GM23338 (cell line): ENCODE data around the gene FNDC3A.

Experiments used
- CREB1 ChIP-seq: fragments of 250-450 bp; sonication (Bioruptor Pico); IDR thresholded peaks from 2 replicates; pipeline ENCODE4 v1.5.0; 2020; ENCODE audit warnings: low read depth, mild to moderate bottlenecking, moderate library complexity
- ZNF331 ChIP-seq: fragments of 250-450 bp; sonication (Bioruptor Pico); IDR thresholded peaks from 2 replicates; pipeline ENCODE4 v1.5.0; 2020; ENCODE audit warnings: low read depth, mild to moderate bottlenecking, moderate library complexity
- TF ChIP-seq, protein P1 (sequence below), 2 experiments: fragments of 200-600 bp in 1 of 2; sonication (generic) in 1 of 2; conservative IDR thresholded peaks; 2 replicates each; pipeline versions ENCODE4 v1.5.1 to v1.6.1; 2016 to 2017; ENCODE audit warnings: antibody characterized with exemption in 2 of 2, low read depth in 2 of 2, mild to moderate bottlenecking in 2 of 2, moderate library complexity in 1 of 2
- TF ChIP-seq, protein P2 (sequence below): IDR thresholded peaks from one replicate; pipeline ENCODE4 v1.6.1; 2018; ENCODE audit warnings: antibody characterized with exemption; ENCODE audit not compliant: unreplicated experiment

GRCh38 chr13:49064476-49064875, 88.8 kb downstream of the FNDC3A start:
- TF ChIP-seq, protein P1, sequence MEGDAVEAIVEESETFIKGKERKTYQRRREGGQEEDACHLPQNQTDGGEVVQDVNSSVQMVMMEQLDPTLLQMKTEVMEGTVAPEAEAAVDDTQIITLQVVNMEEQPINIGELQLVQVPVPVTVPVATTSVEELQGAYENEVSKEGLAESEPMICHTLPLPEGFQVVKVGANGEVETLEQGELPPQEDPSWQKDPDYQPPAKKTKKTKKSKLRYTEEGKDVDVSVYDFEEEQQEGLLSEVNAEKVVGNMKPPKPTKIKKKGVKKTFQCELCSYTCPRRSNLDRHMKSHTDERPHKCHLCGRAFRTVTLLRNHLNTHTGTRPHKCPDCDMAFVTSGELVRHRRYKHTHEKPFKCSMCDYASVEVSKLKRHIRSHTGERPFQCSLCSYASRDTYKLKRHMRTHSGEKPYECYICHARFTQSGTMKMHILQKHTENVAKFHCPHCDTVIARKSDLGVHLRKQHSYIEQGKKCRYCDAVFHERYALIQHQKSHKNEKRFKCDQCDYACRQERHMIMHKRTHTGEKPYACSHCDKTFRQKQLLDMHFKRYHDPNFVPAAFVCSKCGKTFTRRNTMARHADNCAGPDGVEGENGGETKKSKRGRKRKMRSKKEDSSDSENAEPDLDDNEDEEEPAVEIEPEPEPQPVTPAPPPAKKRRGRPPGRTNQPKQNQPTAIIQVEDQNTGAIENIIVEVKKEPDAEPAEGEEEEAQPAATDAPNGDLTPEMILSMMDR (conservative IDR thresholded peaks at IDR 0.05; ENCODE audit: low read depth in 2 of 2), result no peak
- TF ChIP-seq, protein P2, sequence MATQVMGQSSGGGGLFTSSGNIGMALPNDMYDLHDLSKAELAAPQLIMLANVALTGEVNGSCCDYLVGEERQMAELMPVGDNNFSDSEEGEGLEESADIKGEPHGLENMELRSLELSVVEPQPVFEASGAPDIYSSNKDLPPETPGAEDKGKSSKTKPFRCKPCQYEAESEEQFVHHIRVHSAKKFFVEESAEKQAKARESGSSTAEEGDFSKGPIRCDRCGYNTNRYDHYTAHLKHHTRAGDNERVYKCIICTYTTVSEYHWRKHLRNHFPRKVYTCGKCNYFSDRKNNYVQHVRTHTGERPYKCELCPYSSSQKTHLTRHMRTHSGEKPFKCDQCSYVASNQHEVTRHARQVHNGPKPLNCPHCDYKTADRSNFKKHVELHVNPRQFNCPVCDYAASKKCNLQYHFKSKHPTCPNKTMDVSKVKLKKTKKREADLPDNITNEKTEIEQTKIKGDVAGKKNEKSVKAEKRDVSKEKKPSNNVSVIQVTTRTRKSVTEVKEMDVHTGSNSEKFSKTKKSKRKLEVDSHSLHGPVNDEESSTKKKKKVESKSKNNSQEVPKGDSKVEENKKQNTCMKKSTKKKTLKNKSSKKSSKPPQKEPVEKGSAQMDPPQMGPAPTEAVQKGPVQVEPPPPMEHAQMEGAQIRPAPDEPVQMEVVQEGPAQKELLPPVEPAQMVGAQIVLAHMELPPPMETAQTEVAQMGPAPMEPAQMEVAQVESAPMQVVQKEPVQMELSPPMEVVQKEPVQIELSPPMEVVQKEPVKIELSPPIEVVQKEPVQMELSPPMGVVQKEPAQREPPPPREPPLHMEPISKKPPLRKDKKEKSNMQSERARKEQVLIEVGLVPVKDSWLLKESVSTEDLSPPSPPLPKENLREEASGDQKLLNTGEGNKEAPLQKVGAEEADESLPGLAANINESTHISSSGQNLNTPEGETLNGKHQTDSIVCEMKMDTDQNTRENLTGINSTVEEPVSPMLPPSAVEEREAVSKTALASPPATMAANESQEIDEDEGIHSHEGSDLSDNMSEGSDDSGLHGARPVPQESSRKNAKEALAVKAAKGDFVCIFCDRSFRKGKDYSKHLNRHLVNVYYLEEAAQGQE, result no peak
- TF ChIP-seq CREB1 (CRISPR knock-in tag), result no peak
- TF ChIP-seq ZNF331 (CRISPR knock-in tag), result no peak
